T-helper 2 cell treated with Interferon-gamma antibody and Interleukin-4, amounts not matched to agents 5 μg/mL and 100 μg/mL, for 36 hours (primary cell): ENCODE measurements around the gene TMPRSS3.
A peak's percentile ranks its signal among the peaks of the same experiment; 100 is the strongest.
"Not testable (repeated sequence)": the region's sequence is repeated elsewhere in the genome, so short reads cannot be mapped to it uniquely, and the experiment has no call there.

ENCODE experiments used
- DNase-seq: peaks from one replicate; pipeline ENCODE4 v3.0.0; 2021; ENCODE audit warnings: low spot score
- H3K27ac Mint-ChIP-seq: one replicate; pipeline ENCODE4 v1.8.0; 2021; ENCODE audit warnings: mild to moderate bottlenecking, mixed read lengths
- H3K27me3 Mint-ChIP-seq: one replicate; pipeline ENCODE4 v1.8.0; 2021; ENCODE audit warnings: low read depth, mixed read lengths
- H3K36me3 Mint-ChIP-seq: one replicate; pipeline ENCODE4 v1.8.0; 2021; ENCODE audit warnings: low read depth, mixed read lengths
- H3K4me1 Mint-ChIP-seq: one replicate; pipeline ENCODE4 v1.8.0; 2021; ENCODE audit warnings: low read depth, mixed read lengths
- H3K4me3 Mint-ChIP-seq: one replicate; pipeline ENCODE4 v1.8.0; 2022; ENCODE audit warnings: mild to moderate bottlenecking, moderate library complexity, mixed read lengths
- H3K9me3 Mint-ChIP-seq: one replicate; pipeline ENCODE4 v1.8.0; 2021; ENCODE audit warnings: mixed read lengths

The TMPRSS3 gene

DNA sequence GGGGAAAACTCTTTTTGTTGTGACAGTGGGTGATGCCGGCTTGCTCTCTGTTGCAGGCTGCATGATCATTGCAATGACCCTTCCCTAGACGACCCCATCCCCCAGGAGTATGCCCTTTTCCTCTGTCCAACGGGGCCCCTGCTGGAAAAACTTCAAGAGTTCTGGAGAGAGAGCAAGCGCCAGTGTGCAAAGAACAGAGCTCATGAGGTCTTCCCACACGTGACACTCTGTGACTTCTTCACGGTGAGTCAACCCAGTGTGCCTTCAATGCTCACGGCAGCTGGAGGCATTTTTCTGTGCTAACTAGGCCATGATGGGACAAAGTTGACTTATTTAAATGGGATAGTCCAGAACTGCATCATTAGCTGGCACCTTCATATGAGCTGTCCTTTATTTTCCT, 13.5 kb upstream of the TMPRSS3 start:
- Mint-ChIP-seq H3K36me3 (peaks cover 60% of the 10 kb centered on the region), H3K27me3 (no peaks in the 10 kb centered on the region), H3K4me1 (peaks cover 33% of the 10 kb centered on the region), H3K9me3 (no peaks in the 10 kb centered on the region), H3K4me3 (no peak overlapping the region), H3K27ac (no peak overlapping the region)
- DNase-seq: no peak

DNA sequence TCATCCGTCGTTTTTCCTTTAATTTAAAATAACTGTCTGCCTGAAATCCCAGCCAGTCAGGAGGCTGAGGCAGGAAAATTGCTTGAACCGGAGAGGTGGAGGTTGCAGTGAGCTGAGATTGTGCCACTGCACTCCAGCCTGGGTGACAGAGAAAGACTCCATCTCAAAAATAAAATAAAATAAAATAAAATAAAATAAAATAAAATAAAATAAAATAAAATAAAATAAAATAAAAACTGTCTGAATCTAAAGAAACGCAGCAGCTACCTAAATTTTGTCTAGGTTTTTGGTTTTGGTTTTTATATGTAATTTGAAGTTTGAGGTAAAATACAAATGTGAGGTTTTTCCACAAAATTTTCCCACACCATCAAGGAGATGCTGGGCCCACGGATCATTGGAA, 12.9 kb upstream of the TMPRSS3 start:
- not testable (repeated sequence) for H3K27me3 Mint-ChIP-seq, H3K9me3 Mint-ChIP-seq, H3K4me3 Mint-ChIP-seq, DNase-seq, H3K27ac Mint-ChIP-seq
- Mint-ChIP-seq H3K36me3 (peaks cover 57% of the 10 kb centered on the region), H3K4me1 (peaks cover 27% of the 10 kb centered on the region)

DNA sequence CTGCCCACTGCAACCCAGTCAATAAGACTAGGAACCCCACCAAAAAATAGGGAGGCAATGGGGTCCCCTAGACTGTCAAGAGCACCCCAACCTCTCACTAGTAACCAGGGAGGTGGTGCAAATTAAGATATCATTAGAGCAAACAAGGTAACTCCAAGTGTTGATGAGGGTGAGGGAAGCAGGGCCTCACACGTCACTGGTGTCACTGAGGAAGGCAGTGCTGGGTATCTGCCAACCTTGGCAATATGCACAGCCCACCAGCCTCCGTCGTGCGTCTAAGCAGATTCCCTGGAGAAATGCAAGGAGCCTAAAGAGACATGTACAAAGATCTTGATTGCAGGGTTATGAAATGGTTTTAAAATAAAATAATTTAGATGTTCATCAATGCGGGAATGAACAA, 11.6 kb upstream of the TMPRSS3 start:
- H3K27ac Mint-ChIP-seq: peak overlapping the region; percentile 89

DNA sequence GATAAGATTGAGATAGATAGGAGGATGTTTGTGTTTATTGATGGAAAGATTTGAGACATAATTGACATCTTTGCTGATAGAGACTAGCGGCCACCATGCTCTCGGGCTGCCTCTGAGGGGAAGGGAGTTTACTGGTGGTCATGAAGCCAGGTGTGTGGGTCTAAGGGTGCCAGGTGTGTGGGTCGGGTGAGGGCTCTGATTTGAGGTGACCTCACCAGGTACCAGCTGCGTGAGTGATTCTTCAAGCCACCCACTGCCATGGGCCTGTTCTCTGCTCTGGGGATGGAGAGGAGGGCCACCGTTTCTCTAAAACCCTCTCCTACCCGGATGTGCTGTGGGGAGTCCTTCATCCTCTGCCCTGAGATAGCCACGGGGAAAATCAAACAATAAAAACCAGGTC, 11.0 kb upstream of the TMPRSS3 start:
- peaks cover 2% of the 10 kb centered on the region for H3K9me3 Mint-ChIP-seq
- peak overlapping the region; percentile 89 for H3K27ac Mint-ChIP-seq
- H3K4me1 Mint-ChIP-seq: peaks cover 34% of the 10 kb centered on the region
- no peaks in the 10 kb centered on the region for H3K27me3 Mint-ChIP-seq
- H3K4me3 Mint-ChIP-seq: peak overlapping the region; percentile 97
- peaks cover 52% of the 10 kb centered on the region for H3K36me3 Mint-ChIP-seq
- no peak for DNase-seq

More for the DNA sequence above, 11.6 kb upstream of the TMPRSS3 start:
- H3K4me1 Mint-ChIP-seq: peaks cover 29% of the 10 kb centered on the region
- H3K36me3 Mint-ChIP-seq: peaks cover 51% of the 10 kb centered on the region
- DNase-seq: no peak
- peak overlapping the region; percentile 97 for H3K4me3 Mint-ChIP-seq
- no peaks in the 10 kb centered on the region for H3K9me3 Mint-ChIP-seq
- H3K27me3 Mint-ChIP-seq: no peaks in the 10 kb centered on the region

DNA sequence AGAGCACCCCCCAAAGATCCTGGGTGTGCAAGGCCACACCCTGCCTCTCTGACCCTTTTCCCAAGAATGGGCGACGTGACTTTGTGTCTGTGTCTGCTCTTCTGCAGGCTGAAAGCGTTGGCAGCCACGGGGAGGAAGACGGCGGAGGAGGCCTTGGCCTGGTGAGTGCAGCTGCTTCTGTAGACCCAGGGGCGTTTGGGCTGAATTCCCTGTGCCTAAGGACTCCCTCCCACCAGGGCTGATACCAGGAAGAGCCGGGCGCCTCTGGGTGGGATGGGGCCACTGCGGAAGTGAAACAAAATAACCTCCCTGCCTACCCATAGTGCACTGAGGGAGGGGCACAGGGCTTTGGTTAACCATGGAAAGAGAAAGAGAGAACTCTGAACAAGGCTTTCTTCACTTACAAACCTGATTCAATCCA, 10.4 kb upstream of the TMPRSS3 start:
- Mint-ChIP-seq H3K4me1 (peaks cover 39% of the 10 kb centered on the region), H3K27me3 (no peaks in the 10 kb centered on the region), H3K36me3 (peaks cover 57% of the 10 kb centered on the region), H3K27ac (peak overlapping the region; percentile 89), H3K4me3 (peak overlapping the region; percentile 97), H3K9me3 (peaks cover 7% of the 10 kb centered on the region)
- DNase-seq: peak; percentile 78

DNA sequence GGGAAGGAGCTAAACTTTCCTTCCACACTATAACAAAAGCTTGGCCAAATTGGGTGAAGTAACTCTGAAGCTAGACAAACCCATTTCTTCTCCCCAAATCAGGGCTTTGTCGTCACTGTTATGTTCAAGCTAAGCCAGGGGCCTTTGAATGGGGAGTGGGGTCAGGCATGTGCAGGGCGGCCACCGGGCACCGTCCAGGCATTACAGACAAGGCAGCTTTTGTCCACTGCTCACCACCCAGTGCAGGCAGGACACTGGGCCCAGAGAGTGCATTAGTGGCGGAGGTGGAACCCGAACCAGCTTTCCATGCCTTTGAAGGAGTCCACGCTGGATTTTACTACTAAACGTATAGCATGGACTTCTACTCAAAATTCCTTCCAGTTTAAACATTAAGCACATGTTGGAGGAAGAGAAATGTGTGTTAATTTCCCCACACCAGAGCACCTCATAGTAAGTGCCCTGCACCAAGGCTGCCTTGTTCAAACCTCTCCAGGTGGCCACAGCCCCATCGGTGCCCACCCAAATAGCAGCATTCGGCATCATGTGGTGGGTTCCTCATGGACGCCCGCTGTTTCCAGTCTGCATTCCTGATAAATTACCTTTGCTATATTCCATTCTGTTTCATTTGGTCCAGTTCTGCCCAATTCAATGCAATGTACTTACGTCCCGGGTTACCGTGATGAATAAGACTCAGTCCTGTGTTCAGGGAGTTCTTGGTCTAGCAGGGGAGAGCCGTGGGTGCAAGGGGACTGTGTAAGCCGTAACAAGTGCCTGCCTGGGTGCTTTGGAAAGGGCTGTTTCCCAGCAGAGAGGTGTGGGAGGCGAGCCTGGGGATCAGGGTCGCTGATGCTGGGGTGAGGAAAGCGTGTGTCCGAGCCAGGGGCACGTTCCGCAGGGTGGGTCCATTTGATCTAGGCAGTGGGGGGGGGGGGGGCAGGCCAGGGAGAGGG, 9.5 kb upstream of the TMPRSS3 start:
- peak overlapping the region; percentile 89 for H3K27ac Mint-ChIP-seq
- H3K9me3 Mint-ChIP-seq: peaks cover 7% of the 10 kb centered on the region
- H3K36me3 Mint-ChIP-seq: peaks cover 57% of the 10 kb centered on the region
- peaks cover 45% of the 10 kb centered on the region for H3K4me1 Mint-ChIP-seq
- no peak for DNase-seq
- H3K27me3 Mint-ChIP-seq: no peaks in the 10 kb centered on the region
- peak overlapping the region; percentile 97 for H3K4me3 Mint-ChIP-seq

DNA sequence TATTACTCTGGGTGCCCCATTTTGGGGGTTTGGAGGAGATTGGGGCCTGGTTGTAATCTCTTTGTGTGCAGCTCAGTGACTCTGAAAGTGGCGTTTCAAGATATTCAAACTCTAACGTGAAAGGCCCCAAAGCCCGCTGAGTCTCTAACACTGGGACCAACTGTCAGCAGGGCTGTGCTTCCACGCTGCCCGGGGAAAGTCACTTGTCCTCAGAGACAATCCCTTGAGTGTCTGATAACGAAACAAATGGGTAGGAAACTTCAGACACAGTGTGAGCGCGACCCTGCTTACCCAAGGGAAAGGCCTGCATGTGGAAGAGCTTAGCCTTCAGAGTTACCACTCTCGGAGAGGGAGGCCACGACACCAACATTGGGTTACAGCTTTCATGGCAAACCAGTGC, 8.7 kb upstream of the TMPRSS3 start:
- H3K4me3 Mint-ChIP-seq: peak overlapping the region; percentile 97
- H3K4me1 Mint-ChIP-seq: peaks cover 45% of the 10 kb centered on the region
- H3K36me3 Mint-ChIP-seq: peaks cover 52% of the 10 kb centered on the region
- H3K27me3 Mint-ChIP-seq: no peaks in the 10 kb centered on the region
- DNase-seq: no peak
- H3K27ac Mint-ChIP-seq: peak overlapping the region; percentile 89
- peaks cover 7% of the 10 kb centered on the region for H3K9me3 Mint-ChIP-seq

DNA sequence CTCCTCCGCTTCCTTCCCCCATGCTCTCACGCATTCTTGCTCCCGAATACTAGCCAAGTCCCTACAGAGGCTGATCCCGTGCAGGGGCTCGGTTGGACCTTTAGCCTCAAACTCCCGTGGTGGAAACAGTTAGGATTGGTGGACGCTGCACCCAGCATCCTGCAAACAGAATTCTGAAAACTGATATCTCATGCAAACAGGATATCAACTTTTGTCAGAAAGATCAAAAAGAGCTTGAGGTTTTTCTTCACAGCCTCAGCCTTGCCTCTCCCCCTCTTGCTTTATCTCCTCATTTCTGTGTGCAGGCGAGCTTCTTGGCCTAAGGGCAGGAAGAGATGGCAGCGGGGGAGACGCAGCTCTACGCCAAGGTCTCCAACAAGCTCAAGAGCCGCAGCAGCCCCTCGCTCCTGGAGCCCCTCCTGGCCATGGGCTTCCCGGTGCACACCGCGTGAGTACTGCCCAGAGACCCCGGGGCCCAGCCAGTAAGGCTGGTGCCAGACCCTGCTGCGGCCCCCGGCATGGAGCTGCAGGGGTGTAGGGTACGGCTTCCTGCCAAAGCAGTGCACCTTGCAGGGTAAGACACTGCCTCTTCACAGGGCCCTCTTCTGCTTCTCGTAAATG, 7.9 kb upstream of the TMPRSS3 start, which contains the start of gene UBASH3A:
Gene UBASH3A (plus strand): TSS at position 292 of the 621 bp plus-strand sequence. CDS start 44 bp downstream, at position 336.
- H3K4me1 Mint-ChIP-seq: peaks cover 52% of the 10 kb centered on the region

DNA sequence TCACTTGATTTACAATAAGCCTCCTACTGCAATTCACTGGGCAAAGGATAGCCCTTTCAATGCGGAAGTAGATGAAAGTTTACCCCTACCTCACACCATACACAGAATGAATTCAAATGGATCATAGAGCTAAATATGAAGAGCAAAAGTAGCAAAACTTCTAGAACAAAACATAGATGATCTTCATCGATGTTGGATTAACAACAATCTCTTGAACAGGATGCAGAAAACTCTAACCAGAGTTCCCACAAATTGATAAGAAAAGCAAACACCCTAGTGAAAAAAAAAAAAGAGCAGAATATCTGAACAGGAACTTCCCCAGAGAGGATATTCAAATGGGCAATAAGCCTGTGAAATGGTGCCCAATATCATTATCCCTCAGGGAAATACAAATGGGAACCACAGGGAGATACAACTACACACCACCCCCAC, 6.0 kb upstream of the TMPRSS3 start:
- peaks cover 36% of the 10 kb centered on the region for H3K36me3 Mint-ChIP-seq
- DNase-seq: no peak
- peak overlapping the region; percentile 90 for H3K27ac Mint-ChIP-seq
- H3K4me1 Mint-ChIP-seq: peaks cover 54% of the 10 kb centered on the region
- H3K9me3 Mint-ChIP-seq: peaks cover 7% of the 10 kb centered on the region
- no peaks in the 10 kb centered on the region for H3K27me3 Mint-ChIP-seq
- H3K4me3 Mint-ChIP-seq: peak overlapping the region; percentile 63

More for the DNA sequence above, 7.9 kb upstream of the TMPRSS3 start, which contains the start of gene UBASH3A:
- DNase-seq: peak; percentile 50
- Mint-ChIP-seq H3K27me3 (no peaks in the 10 kb centered on the region), H3K4me3 (peak within 1 kb of the TSS; percentile 97), H3K36me3 (peaks cover 49% of the 10 kb centered on the region), H3K27ac (peak within 1 kb of the TSS; percentile 89), H3K9me3 (peaks cover 7% of the 10 kb centered on the region)

DNA sequence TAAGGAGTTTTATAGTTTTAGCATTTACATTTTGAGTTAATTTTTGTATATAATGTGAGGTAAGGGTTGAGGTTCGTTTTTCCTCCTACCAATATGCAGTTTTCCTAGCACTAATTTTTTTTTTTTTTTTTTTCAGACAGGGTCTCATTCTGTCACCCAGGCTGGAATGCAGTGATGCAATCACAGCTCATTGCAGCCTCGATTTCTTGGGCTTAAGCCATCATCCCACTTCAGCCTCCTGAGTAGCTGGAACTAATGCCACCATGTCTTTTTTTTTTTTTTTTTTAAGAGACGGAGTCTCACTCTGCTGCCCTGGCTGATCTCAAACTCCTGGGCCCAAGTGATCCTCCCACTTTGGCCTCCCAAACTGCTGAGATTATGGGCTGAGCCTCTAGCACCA, 5.3 kb upstream of the TMPRSS3 start:
- no peaks in the 10 kb centered on the region for H3K27me3 Mint-ChIP-seq
- H3K4me1 Mint-ChIP-seq: peaks cover 47% of the 10 kb centered on the region
- H3K4me3 Mint-ChIP-seq: peak overlapping the region; percentile 63
- peaks cover 29% of the 10 kb centered on the region for H3K36me3 Mint-ChIP-seq
- DNase-seq: no peak
- H3K27ac Mint-ChIP-seq: peak overlapping the region; percentile 90
- H3K9me3 Mint-ChIP-seq: peaks cover 7% of the 10 kb centered on the region

DNA sequence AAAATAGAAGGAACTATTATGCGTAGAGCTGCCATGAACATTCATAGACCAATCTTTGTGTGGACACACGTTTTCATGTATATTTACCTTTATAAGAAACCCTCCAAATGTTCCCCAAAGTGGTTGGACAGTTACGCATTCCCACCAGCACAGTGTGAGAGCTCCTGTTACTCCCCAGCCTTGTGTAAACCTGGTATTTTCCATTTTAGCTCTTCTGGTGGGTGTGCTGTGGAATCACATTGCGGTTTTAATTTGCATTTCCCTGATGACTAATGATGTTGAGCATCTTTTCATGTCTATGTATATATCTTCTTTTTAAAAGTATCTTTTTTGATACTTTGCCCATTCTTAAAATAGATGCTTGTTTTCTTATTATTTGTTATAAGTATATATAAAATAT, 4.7 kb upstream of the TMPRSS3 start:
- Mint-ChIP-seq H3K4me1 (peaks cover 48% of the 10 kb centered on the region), H3K9me3 (peaks cover 7% of the 10 kb centered on the region), H3K4me3 (peak overlapping the region; percentile 68), H3K27ac (peak overlapping the region; percentile 40), H3K36me3 (peaks cover 24% of the 10 kb centered on the region), H3K27me3 (no peaks in the 10 kb centered on the region)
- DNase-seq: peak; percentile 68

DNA sequence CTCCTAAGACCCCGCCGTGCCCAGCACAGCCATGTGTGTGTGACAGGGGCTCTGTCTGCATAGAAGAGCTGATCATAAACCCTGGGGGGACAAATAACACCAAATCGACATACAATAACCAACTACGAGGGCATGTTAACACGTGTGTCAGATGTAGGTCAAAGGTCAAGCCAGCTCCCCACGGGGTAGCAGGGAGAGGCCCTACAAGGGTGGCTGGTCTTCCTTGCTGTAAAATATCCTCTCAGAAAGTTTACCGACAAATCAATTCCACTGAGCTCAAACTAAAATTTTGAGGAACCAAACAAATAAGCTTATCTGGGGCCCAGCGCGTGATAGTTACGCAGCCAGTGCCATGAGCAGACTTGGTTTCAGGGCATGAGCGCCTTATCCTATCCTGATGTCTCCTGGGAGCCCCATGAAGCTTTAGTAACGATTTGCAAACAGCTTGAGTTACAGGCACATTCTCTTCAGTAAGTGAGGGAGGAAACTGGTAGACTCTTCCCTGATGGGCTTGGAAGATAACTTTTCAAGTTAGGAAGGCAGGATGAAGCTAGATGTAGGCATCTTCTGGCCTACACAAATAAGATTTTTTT, 2.7 kb upstream of the TMPRSS3 start:
- Mint-ChIP-seq H3K36me3 (peaks cover 9% of the 10 kb centered on the region), H3K27me3 (no peaks in the 10 kb centered on the region), H3K27ac (peak overlapping the region; percentile 34), H3K4me1 (peaks cover 52% of the 10 kb centered on the region), H3K9me3 (peaks cover 7% of the 10 kb centered on the region), H3K4me3 (peak overlapping the region; percentile 10)
- no peak for DNase-seq

DNA sequence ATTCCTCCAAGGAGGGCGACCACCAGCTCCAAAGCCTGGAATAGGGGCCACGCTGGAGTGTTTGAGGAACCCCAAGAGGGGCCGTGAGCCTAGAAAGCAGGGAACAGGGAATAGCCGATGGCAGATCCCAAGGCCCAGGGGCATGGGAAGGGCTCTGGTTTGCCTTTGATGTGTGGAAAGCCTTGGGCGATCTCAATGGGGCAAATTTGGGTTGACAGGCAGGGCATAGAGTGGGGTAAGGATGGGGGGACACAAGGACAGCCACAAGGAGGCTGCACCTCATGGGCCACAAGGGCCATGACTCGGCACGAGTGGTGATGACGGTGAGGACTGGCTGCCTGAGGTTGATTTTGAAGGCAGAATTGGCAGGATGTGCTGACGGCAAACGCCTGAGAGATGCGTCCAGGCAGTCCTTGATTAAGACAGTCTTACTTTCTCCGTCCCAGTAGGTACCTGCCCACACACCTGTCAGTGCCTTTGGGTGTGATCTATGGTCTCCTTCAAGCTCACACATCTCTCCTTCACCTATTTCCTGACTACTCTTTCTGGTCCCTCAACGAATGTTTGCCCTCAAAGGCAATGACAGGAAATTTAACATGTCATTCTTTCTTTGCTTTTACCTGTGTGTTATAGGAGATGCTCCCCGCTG, 2.0 kb upstream of the TMPRSS3 start:
- Mint-ChIP-seq H3K9me3 (peaks cover 7% of the 10 kb centered on the region), H3K36me3 (peaks cover 9% of the 10 kb centered on the region), H3K4me3 (no peak overlapping the region), H3K27ac (peak overlapping the region; percentile 34), H3K4me1 (peaks cover 57% of the 10 kb centered on the region), H3K27me3 (no peaks in the 10 kb centered on the region)
- DNase-seq: no peak
